Breast epithelium (tissue), 3 donors: ENCODE measurements around the gene ZFAND2A.

Experiments
- POLR2A ChIP-seq: fragments of 450-650 bp; IDR thresholded peaks from one replicate; pipeline ENCODE4 v1.6.1; 2016; ENCODE audit warnings: antibody characterized with exemption, mild to moderate bottlenecking, moderate library complexity
- TF ChIP-seq, protein P1 (sequence below), 3 donors: fragments of 450-650 bp; IDR thresholded peaks; one replicate each; pipeline ENCODE4 v1.5.1; 2016 to 2017; ENCODE audit warnings: antibody characterized with exemption in 3 of 3, mild to moderate bottlenecking in 3 of 3, moderate library complexity in 3 of 3

DNA sequence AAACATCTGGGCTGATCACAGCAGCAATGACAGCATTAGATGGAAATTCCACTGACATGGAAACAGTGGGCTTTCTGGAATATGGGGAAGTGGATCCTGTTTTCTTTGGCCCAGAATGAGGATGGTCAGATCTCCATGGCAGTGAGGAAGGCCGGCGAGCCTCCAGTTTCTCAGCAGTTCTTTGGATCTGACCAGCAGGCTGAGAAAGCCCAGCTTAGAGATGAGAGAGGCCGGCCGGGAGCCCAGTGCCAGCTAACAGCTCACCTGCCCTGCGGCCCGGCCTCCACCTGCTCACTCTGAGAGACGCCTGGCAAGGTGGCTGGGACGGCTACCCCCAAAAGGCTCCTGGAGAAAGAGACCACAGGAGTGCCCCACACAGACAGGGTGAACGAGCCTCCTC lies 47.9 kb downstream of the ZFAND2A start:
- TF ChIP-seq, protein P1, sequence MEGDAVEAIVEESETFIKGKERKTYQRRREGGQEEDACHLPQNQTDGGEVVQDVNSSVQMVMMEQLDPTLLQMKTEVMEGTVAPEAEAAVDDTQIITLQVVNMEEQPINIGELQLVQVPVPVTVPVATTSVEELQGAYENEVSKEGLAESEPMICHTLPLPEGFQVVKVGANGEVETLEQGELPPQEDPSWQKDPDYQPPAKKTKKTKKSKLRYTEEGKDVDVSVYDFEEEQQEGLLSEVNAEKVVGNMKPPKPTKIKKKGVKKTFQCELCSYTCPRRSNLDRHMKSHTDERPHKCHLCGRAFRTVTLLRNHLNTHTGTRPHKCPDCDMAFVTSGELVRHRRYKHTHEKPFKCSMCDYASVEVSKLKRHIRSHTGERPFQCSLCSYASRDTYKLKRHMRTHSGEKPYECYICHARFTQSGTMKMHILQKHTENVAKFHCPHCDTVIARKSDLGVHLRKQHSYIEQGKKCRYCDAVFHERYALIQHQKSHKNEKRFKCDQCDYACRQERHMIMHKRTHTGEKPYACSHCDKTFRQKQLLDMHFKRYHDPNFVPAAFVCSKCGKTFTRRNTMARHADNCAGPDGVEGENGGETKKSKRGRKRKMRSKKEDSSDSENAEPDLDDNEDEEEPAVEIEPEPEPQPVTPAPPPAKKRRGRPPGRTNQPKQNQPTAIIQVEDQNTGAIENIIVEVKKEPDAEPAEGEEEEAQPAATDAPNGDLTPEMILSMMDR (IDR thresholded peaks at IDR 0.05): no peak
- TF ChIP-seq POLR2A: no peak
